ENCODE results near the gene KLK11.
"Not testable (repeated sequence)": the region's sequence is repeated elsewhere in the genome, so short reads cannot be mapped to it uniquely, and the experiment has no call there.

KLK11 gene

DNA sequence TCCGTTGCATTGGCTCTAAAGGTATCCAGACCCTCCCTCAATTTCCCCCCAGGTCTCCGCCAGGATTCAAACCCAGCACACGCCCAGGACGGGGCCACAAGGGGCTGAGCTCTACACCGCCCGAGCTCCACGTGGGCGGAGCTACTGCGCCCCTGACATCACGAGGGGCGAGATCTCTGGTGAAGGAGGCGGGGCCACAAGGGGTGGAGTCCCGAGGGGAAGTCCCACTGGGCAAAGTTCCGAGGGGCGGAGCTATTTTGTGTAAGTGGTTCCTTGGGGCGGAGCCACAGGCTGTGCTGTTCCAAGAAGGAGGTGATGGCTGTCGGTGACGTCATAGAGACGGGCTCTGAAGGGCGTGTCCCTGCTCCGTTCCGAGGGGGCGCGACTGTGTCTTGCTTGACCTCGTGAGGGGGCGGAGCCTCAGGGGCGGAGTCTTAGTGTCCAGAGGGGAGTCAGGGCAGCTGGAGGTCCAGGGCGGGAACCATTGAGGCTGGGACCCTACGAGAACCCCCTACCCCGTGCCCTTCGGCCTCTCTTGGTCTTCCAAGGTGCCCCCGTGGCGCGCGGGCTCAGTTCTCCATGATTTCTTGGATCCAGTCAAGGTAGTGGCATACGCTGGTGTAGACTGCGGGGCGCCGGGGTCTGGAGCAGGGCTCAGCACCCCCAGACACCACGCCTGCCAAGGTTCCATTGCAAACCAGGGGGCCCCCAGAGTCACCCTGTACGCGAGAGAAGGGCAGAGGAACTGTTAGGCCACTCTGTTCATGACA is 23.7 kb downstream of the KLK11 start:
- DNase-seq = no peak

DNA sequence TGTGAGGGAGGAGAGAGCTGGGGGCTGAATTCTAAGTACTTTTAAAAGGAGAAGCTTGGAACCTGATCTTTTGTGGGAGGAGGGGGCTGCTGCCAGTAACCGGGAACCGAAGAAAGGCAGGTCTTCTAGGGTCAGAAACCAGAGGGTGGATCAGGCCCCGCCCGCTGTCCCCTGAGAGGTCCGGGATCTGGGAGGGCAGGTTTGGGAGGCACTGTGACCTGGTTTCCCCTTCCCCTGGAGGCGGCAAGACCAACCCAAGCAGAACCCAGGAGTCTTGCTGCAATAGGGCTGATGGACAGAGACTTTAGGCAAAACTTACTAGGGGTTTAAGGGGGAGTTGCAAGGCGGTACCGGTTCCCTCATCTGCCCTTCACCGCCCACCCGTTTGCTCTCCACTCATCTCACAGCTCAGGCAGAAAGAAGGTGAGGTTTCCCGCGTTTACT is 24.3 kb downstream of the KLK11 start:
- DNase-seq = no peak

DNA sequence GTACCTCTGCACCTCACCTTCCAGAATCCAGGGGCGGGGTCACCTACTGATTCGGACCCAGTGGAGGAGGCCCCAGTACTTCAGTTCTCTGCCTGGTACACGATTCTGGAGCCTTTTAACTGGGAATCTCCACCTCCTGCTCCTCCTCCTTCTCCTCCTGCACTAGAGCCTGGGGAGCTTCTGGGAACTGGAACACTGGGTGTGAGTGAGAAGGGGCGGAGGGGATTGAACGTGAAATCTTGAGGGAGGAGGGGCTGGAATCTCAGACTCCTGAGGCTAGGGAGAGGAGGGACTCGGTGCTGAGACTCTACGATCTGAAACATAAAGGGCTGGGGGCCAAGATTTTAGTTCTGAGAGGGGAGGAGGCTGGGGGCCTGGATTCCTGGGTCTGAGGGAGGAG is 24.9 kb downstream of the KLK11 start, which contains the start of gene KLK8:
Gene KLK8 (minus strand): TSS at position 90 of the 400 bp plus-strand sequence. CDS start 437 bp downstream, outside the sequence.
- DNase-seq = no peak

DNA sequence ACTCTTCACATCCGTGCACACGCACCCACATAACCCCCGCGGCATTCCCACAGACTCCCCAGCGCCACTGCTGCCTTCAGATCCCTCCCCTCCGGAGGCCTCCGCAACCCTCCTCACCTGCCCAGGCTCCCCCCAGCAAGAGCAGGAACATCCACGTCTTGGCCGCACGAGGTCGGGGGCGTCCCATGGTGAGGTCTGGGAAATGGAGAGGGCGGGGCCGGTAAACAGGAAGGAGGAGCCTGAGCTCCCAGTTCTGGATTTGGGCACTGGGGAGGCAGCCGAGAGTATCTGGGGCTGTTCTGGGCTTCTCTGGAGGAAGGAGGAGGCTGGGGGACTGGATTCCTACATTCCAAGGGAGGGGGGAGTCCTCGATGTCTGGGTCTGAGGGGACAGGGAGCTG is 25.4 kb downstream of the KLK11 start:
- DNase-seq = no peak

DNA sequence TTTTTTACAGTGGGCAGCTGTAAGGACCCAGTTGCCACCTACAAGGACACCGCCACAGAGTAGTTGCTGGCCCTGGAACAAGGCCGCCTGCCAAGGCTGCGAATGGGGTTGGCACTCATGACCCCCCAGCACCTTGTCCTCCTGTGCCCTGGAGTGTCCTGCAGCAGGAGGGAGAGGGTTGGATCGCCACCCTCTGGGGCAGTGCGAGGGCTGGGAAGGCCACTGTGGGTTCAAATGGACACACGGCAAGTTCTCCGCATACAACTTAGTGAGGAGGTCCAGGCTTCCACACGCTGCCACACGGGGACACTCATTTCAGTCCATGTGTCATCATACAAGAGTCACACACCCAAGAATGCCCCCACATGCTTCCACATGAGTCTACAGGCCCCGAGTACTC is 26.0 kb downstream of the KLK11 start:
- DNase-seq = no peak

DNA sequence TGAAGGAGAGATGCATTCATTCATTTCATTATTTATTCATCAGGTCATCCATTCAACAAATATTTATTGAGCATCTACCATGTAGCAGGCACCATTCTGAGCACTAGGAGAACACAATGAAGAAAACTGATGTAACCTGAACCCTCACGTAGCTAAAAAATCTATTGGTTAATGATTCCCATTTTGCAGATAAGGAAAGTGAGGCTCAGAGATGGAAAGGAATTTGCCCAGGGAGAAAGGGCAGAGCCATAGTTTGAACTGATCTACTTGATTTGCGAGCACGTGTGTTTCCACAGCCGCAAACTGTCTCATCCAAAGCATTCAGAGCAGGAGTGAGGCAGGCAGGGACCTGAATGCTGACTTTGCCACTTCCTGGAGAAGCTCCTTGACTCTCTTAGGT is 27.7 kb downstream of the KLK11 start:
- DNase-seq = no peak

DNA sequence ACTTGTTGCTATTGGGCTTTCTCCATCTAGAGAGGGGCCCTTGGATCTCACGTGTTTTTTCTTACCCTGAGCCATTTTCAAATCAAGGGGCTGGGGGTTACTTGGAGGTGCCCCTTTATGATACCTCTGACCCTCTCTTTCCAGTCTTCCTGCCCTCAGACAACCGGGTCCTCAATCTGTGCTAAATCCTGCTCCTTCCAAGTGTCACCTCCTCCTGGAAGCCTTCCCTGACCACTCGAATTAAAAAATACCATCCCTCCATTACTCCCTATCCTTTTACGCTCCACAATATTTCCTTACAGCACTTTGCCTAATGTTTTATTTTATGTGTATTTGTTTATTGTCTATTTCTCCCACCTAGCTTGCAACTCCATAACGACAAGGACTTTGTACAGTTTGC is 28.4 kb downstream of the KLK11 start:
- no peak for DNase-seq

DNA sequence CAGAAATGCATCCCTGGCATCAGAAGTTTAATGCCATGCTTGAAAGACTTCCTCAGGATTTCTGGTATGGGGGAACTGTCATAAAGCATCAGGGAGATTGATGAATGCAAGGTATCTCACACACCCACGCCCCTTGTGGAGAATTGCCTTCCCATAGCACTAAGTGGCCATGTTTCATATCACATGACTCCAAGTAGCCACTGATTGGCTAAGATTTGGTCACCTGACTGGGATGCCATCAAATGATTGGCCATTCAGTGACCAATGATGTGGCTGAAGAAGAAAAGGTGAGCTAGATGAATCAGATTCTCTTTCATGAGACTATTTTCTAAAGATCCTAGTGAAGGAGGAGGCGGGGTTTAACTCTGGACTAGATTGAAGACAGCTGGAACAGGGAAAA is 32.3 kb downstream of the KLK11 start:
- no peak for DNase-seq

DNA sequence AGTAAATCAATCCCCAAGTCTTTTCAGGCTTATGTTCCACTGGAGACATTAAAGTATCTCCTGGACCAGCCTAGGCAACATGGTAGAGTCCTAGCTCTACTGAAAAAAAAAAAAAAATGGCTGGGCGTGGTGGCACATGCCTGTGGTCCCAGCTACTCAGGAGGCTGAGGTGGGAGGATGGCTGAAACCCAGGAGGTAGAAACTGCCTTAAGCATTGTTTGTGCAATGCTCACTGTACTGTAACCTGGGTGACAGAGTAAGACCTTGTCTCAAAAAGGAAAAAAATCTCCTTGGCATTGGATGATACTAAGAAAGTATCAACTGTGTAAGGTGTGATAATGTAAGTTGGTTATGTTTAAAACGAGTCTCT is 33.8 kb downstream of the KLK11 start:
- no peak for DNase-seq

DNA sequence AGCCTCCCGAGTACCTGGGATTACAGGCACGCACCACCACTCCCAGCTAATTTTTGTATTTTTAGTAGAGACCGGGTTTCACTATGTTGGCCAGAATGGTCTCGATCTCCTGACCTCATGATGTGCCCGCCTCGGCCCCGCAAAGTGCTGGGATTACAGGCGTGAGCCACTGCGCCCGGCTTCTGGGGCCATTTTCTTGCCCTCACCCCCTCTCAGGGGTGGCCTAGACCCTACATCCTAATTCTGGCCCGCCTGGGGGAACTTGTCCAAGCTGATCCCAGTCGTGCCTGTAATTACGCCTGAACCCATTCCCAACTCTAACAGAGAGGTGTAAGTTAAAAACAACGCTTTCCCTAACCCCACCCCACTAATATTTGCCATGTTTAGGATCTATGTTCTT is 42.0 kb downstream of the KLK11 start:
- DNase-seq = not testable (repeated sequence)

DNA sequence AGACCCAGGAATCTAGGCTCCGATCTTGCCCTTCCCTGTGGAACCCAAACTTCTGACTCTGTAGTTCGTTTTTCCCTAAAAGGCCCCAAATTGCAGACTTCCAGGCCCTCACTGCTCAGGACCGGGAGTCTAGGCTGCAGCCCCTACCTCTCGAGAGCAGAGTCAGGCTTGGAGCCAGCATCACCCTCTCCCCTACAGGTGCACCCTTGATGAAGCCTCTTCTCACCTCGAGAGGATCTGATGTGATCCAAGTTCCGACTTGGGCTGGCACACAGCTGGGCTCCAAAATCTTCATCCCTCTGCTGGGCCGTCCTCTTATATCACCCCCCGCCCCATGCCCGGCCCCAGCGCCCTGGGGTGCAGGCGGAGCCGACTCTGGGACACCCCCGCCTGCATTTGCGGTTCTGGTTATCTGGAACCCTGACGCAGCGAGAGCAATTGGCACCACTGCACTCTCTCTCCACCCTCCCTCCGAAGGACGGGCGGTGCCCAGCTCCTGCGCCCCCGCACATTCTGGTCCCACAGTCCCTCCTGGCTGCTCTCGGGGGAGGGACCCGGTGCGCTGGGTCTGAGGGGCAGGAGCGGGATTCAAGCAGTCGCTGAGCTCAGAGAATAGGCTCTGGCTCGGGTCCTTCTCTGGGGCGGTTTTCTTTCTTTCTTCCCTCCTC is 42.7 kb downstream of the KLK11 start, which contains the start of gene KLK7:
Gene KLK7 (minus strand): TSS at position 293 of the 668 bp plus-strand sequence. CDS start 1,518 bp downstream, outside the sequence.
- no peak for DNase-seq

DNA sequence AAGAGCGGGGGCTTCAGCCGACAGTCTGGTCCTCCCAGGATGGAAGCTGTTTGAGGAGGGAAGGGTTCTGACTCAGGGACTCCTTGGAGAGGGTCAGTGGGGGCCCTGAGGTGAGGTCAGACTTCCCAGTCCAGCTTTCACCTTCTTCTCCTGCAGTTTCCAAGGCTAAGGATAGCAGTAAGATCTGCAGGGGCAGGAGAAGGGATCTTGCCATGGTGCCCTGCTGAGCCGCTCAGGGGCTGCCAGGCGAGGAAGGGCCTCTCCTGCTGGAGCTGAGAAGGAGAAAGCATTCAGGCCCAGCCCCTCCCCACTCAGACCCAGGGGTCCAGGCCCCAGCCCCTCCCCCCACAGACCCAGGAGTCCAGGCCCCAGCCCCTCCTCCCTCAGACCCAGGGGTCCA is 44.2 kb downstream of the KLK11 start:
- DNase-seq = no peak

DNA sequence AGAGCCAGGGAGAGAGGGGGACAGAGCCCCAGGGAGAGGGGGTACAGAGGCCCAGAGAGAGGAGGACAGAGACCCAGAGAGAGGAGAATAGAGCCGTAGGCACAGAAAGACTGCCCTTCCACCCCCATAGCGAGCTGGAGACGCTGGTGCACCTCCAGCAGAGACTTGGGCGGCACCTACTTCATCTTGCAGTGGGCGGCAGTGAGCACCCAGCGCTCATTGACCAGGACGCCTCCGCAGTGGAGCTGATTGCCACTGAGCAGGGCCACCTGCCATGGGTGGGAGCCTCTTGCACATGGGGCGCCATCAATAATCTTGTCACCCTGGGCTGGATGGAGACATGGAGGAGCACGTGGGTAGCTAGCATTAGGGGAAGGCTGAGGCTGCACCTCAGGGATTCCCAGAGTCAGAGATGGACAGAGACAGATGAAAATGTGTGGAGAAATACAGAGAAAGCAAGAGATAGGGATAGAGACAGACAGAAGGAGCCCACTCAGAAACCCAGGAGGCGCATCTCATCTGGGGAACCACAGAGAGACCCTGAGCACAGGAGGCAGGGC is 44.7 kb downstream of the KLK11 start:
- DNase-seq = no peak

DNA sequence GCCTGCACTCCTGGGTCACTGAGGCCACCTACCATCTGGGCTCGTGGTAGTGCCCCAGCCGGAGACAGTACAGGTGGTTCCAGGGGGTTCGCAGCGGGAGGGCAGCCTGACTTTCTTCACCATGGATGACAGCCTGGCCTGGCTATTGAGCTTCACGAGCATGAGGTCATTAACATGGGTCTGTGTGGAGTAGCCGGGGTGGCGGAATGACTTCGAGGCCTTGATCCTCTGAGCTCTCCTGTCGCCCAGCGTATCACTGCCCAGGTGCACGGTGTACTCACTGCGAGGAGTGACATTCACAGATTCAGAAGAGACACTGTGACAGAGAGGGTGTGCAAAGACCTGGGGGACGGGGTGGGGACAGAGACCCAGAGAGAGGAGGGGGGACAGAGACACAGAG is 46.2 kb downstream of the KLK11 start:
- no peak for DNase-seq

DNA sequence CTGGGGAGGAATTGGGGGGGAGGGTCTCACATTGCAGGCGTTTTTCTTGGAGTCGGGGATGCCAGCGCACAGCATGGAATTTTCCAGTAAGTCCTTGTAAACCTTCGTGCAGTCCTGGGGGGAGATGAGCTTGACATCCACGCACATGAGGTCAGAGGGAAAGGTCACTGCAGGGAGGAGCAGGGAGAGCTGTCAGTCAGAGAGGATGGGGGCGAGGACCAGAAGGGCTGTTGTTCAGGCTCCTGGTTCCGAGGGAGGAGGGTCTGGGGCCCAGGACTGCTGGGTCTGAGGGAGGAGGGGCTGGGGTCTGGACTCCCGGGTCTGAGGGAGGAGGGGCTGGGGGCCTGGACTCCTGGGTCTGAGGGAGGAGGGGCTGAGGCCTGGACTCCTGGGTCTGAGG is 46.7 kb downstream of the KLK11 start:
- DNase-seq = no peak

DNA sequence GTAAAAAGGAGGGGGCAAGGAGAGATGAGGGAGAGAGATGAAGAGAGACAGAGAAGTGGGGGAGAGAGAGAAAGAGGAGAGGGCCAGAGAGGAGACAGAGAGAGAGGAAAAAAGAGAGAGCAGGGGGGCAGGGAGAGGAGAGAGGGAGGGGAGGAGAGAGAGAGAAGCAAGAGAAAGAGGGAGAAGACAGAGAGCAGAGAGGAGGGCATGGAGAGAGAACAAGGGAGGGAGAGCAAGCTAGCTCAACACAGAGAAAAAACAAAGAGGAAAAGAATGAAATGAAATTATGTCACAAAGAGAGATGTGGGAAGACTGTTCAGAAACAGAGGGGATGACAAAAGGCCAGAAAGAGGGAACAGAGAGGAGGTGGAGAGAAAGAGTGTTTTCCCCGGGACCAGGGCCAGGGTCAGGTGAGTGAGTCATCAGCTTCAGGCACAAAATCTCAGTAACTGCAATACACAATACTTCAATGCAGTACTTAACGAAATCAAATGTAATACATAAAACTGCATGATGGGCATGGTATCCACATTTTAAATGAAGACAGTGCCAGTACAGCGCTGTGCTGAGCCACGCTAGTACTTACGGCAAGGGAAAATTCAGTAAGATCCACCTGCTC is 47.5 kb downstream of the KLK11 start:
- DNase-seq = no peak

DNA sequence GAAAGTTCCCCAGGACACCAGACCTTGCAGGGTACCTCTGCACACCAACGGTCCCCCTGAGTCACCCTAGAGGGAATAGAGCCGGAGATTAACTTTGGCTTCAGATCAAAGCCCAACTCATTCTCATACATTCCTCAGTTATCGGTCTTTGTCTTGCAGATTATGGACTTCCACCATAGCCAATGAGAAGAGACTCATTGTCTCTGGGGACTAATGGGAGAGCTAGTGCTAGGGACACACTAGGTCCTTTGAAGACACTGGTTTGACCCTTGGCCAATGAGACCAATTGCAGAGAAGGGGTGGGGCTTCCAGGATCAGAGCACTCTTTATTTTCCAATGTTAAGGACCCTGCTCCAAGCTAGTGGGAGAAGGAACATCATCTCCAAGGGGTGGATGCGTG is 48.8 kb downstream of the KLK11 start:
- no peak for DNase-seq

DNA sequence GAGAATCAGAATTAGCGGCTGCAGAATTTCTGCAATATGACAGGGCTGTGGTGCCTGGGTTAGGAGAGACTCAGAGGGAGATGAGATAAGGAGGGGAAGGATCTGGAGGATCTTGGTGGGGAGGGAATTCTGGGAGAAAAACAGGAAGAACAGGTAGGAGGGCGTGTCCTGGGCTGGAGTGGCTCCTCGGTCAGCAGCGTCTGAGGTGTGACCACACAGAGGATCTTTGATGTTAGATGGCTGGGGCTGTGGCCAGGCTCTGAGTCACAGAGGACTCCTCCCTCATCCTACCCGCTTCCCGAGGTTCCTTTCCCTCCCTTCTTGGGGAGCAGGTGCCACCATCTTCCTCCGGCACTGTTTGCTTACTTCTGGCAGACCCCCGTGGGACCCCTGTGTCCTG is 50.6 kb downstream of the KLK11 start:
- DNase-seq = no peak

DNA sequence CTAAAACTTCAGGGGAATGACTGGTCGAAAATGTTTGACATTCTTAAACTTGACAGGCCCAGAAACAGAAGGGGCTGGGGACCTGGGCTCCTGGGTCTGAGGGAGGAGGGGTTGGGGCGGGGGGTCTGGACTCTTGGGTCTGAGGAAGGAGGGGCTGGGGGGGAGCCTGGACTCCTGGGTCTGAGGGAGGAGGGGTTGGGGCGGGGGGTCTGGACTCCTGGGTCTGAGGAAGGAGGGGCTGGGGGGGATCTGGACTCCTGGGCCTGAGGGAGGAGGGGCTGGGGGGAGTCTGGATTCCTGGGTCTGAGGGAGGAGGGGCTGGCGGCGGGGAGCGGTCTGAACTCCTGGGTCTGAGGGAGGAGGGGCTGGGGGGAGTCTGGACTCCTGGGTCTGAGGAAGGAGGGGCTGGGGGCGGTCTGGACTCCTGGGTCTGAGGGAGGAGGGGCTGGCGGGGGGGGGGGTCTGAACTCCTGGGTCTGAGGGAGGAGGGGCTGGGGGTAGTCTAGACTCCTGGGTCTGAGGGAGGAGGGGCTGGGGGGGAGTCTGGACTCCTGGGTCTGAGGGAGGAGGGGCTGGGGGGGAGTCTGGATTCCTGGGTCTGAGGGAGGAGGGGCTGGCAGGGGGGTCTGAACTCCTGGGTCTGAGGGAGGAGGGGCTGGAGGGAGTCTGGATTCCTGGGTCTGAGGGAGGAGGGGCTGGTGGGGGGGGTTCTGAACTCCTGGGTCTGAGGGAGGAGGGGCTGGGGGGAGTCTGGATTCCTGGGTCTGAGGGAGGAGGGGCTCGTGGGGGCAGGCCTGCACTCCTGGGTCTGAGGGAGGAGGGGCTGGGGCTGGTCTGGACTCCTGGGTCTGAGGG is 51.5 kb downstream of the KLK11 start:
- no peak for DNase-seq

DNA sequence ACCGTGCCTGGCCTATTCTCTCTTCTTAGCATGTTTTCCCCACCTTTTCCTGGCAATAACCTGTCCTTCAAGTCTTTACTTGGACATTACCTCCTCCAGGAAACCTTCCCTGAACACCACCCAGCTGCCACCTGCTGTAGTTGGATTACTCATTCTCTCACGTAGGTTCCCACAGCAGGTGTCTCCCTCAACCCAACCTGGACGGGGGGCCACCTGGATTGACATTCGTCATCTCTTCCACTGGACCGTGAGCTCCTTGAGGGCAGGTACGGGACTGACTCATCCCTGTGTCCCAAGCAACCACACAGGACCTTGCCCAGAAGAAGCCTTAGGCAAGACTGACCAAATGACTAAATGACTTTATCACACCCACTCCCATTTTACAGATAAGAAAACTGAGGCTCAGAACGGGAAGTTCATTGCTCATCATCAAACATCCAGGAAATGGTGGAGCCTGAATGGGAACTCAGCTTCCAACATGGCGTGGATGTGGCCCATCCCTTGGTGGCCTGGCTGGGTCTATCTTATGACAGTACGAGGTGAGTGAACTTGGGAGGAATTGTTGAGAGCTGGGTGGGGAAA is 53.5 kb downstream of the KLK11 start:
- no peak for DNase-seq

Measured in NCI-H1092 (cell line).